GM12875 (cell line): Measurements from ENCODE around the gene SERINC3.

Source experiments
- H3K4me3 ChIP-seq: one replicate; pipeline ENCODE4 v1.5.1; 2011; ENCODE audit warnings: low read depth, low read length, control low read depth
- CTCF ChIP-seq: IDR thresholded peaks from 2 replicates; pipeline ENCODE4 v1.5.1; 2011; ENCODE audit warnings: low read depth, mild to moderate bottlenecking, control low read depth, inconsistent platforms, low read length, moderate library complexity, borderline replicate concordance; ENCODE audit not compliant: insufficient read depth

SERINC3 gene

GRCh38 chr20:44522841-44523240, 971 bp upstream of the SERINC3 start:
- no peak overlapping the region for H3K4me3 ChIP-seq

DNA sequence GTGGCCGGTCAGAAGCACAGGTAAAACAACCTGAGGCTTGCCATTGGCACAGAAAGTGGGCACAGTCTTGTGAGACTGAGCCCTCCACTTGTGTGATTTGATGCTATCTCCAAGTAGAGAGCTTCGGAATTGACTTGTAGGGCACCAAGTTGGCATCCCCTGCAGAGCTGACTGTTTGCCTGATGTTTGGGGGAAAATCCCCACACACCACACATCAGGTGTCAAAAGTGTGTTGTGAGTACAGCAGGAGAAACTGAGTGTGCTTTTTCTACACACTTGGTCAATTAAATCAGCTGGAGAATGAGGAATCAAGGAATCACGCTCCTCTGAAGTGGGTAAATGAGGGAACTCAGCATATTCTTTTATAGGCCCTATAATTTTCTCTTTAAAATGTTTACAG, 989 bp downstream of the SERINC3 start:
- TF ChIP-seq CTCF = no peak
- H3K4me3 ChIP-seq = peak overlapping the region; percentile 85

More at GRCh38 chr20:44522841-44523240, 971 bp upstream of the SERINC3 start:
- no peak for TF ChIP-seq CTCF

DNA sequence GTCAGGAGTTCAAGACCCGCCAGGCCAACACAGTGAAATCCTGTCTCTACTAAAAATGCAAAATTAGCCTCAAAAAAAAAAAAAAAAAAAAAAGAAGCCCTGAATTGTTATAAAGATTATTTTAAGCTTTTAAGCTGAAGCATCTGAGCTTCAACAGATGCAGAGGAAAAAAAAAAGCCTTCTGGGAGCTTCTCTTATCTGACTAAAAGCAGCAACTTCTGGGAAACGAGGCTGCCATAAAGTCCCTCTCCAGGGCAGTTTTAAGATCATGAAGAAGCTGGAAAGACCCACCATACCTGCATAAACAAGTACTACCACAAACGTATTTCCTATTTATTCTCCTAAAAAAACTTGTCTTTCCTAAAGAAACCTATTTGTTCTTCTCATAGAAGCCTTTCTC, 3.6 kb downstream of the SERINC3 start:
- TF ChIP-seq CTCF = no peak
- no peak overlapping the region for H3K4me3 ChIP-seq

DNA sequence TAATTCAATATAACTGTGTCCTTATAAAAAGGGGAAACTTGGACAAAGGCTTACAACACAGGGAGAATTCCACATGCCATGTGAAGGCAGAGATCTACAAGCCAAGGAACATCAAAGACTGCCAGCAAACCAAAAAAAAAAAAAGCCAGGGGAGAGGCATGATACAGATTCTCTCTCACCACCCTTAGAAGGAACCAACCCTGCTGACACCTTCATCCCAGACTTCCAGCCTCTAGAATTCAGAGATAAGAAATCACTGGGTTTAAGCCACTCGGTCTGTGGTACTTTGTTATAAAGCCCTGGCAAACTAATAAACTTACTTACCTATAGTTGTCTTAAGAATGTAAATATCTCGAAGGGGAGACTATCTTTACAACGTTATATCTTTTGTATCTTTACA, 4.4 kb downstream of the SERINC3 start:
- H3K4me3 ChIP-seq = no peak overlapping the region
- no peak for TF ChIP-seq CTCF

DNA sequence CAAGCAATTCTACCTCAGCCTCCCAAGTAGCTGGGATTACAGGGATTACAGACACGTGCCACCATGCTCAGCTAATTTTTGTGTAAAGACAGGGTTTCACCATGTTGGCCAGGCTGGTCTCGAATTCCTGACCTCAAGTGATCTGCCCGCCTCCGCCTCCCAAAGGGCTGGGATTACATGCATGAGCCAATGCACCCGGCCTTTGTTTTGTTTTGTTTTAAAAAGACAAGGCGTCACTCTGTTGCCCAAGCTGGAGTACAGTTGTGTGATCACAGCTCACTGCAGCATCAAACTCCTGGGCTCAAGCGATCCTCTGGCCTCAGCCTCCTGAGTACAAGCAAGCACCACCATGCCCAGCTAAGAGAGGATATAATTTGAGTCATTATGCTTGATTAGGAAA, 5.4 kb downstream of the SERINC3 start:
- no peak overlapping the region for H3K4me3 ChIP-seq

GRCh38 chr20:44513871-44514270, 8.0 kb downstream of the SERINC3 start:
- H3K4me3 ChIP-seq = no peak overlapping the region
- no peak for TF ChIP-seq CTCF

More for the DNA sequence above, 5.4 kb downstream of the SERINC3 start:
- TF ChIP-seq CTCF = no peak

DNA sequence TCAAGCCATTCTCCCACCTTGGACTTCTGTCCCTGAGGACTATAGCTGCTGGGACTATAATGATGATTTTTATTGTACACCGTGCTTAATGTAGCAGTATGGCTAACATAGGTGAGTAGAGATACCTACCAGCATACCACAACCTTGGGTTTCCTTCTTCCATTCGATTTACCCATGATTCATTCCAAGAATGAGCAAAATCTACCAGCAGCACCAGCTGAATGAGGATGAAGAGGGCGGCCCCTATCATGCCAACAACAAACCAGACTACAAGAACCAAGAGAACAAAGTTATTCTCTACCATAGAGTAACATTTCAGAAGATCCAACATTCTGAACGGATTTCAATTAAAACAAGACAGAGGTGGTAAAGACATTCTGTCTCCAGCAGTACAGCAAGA, 12.1 kb downstream of the SERINC3 start:
- H3K4me3 ChIP-seq = no peak overlapping the region
- TF ChIP-seq CTCF = no peak
